Progenitor cell of endocrine pancreas (in vitro differentiated cells): ENCODE results near the gene SMAP1. TPM values are rescaled to one million over a fixed set of nuclear protein-coding genes. Genes with fewer than 3 reads are reported as not detected.

Experiments used
- DNase-seq: peaks from one replicate; pipeline ENCODE4 v3.0.0; 2021; ENCODE audit warnings: low spot score; ENCODE audit not compliant: unreplicated experiment
- H3K27ac Mint-ChIP-seq: 2 replicates; pipeline ENCODE4 v1.8.0; 2021; ENCODE audit warnings: mild to moderate bottlenecking, moderate library complexity, mixed read lengths
- H3K27me3 Mint-ChIP-seq: 2 replicates; pipeline ENCODE4 v1.8.0; 2021; ENCODE audit warnings: mixed read lengths
- H3K36me3 Mint-ChIP-seq: 2 replicates; pipeline ENCODE4 v1.8.0; 2022; ENCODE audit warnings: mixed read lengths; ENCODE audit not compliant: insufficient read depth
- H3K4me1 Mint-ChIP-seq: 2 replicates; pipeline ENCODE4 v1.8.0; 2021; ENCODE audit warnings: low read depth, mixed read lengths
- H3K4me3 Mint-ChIP-seq: 2 replicates; pipeline ENCODE4 v1.8.0; 2021; ENCODE audit warnings: low read depth, mild to moderate bottlenecking, moderate library complexity, mixed read lengths
- H3K9me3 Mint-ChIP-seq: 2 replicates; pipeline ENCODE4 v1.8.0; 2021; ENCODE audit warnings: low read depth, mixed read lengths
- CTCF ChIP-seq: fragments of 200-600 bp; sonication (generic); IDR thresholded peaks from one replicate; pipeline ENCODE4 v1.5.0; 2021; ENCODE audit warnings: antibody characterized with exemption, mild to moderate bottlenecking; ENCODE audit not compliant: unreplicated experiment
- long read RNA-seq: library from polyadenylated mRNA; unstranded; transcript quantifications from one replicate; pipeline ENCODE4 v2.0.0, GENCODE V29; 2020
- total RNA-seq: library from RNA; stranded (reverse); gene quantifications from 2 replicates; pipeline ENCODE4 v1.2.1, GENCODE V29; 2021

Gene SMAP1
- total RNA-seq: 32.8 and 34.1 TPM in 2 replicates
- long read RNA-seq, transcript SMAP1-203 (11 exons, 3,333 nt): major isoform, 7 of 25 reads
- long read RNA-seq, partial matches to known transcripts: 8 of 25 reads
- long read RNA-seq, other reads (novel, unspliced or antisense): 6 of 25 reads

- Mint-ChIP-seq H3K27me3 (no peaks in the 10 kb centered on the region), H3K27ac (peak within 1 kb of the TSS; percentile 94), H3K9me3 (no peaks in the 10 kb centered on the region), H3K4me1 (peaks cover 37% of the 10 kb centered on the region), H3K36me3 (no peaks in the 10 kb centered on the region), H3K4me3 (peak within 1 kb of the TSS; percentile 90)
- TF ChIP-seq CTCF: peak; percentile 44
- peak; percentile 89 for DNase-seq
These were observed at the start of gene SMAP1 for GRCh38 chr6:70667711-70668498. TSS of gene SMAP1 (plus strand) at chr6:70667883. CDS start at chr6:70668024, 141 bp downstream.

GRCh38 chr6:70620746-70621145 lies 46.9 kb upstream of the SMAP1 start:
- no peak for TF ChIP-seq CTCF
- Mint-ChIP-seq H3K36me3 (no peaks in the 10 kb centered on the region), H3K4me3 (no peak overlapping the region), H3K27me3 (no peaks in the 10 kb centered on the region), H3K9me3 (no peaks in the 10 kb centered on the region), H3K4me1 (peaks cover 8% of the 10 kb centered on the region), H3K27ac (no peak overlapping the region)
- DNase-seq: no peak

- no peaks in the 10 kb centered on the region for H3K27me3 Mint-ChIP-seq
- no peaks in the 10 kb centered on the region for H3K9me3 Mint-ChIP-seq
- H3K27ac Mint-ChIP-seq: no peak overlapping the region
- DNase-seq: no peak
- no peaks in the 10 kb centered on the region for H3K36me3 Mint-ChIP-seq
- peaks cover 8% of the 10 kb centered on the region for H3K4me1 Mint-ChIP-seq
- no peak overlapping the region for H3K4me3 Mint-ChIP-seq
- TF ChIP-seq CTCF: no peak
These were observed 45.2 kb upstream of the SMAP1 start for GRCh38 chr6:70622461-70622860.

GRCh38 chr6:70625436-70625835 lies 42.2 kb upstream of the SMAP1 start:
- Mint-ChIP-seq H3K36me3 (no peaks in the 10 kb centered on the region), H3K4me1 (peaks cover 8% of the 10 kb centered on the region), H3K27ac (no peak overlapping the region), H3K4me3 (no peak overlapping the region), H3K27me3 (no peaks in the 10 kb centered on the region), H3K9me3 (no peaks in the 10 kb centered on the region)
- no peak for DNase-seq
- TF ChIP-seq CTCF: no peak

GRCh38 chr6:70627500-70628254 lies 40.0 kb upstream of the SMAP1 start:
- Mint-ChIP-seq H3K36me3 (no peaks in the 10 kb centered on the region), H3K27ac (no peak overlapping the region), H3K27me3 (no peaks in the 10 kb centered on the region), H3K9me3 (no peaks in the 10 kb centered on the region), H3K4me3 (no peak overlapping the region), H3K4me1 (no peaks in the 10 kb centered on the region)
- TF ChIP-seq CTCF: no peak
- no peak for DNase-seq
